ENCODE results near the gene AHDC1.

Gene AHDC1

DNA sequence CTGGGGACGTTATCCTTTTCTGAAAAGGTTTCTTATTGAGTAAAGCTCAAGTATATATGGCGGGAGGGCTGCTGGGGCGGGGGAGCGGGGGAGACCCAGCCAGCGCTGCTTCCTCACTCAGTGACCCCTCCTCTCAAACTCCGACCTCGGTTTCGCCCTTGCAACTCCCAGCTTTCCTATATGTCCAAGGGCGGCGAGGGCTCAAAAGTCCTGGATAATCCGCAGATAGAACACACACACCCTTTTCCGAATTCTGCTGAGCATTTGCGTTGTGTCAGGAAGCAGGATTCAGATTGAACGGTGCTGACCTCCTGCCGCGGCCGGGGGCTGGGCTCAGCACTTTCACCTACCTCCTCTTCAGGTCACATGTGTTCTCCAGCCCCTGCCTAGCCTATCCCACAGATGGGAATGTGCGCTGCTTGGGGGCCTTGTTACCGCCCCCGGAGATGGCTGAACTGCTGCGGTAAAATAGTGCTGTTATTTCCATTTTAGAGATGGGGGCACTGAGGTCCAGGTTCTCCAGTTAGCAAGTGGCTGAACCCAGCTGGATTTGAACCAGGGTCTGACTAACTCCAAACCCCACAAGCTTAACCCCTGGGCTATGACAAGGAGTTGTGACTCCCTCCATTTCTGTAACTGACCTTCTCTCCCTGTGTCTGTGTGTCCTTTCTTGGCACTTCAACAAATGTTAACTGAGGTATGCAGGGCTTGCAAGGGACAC lies 795 bp upstream of the AHDC1 start:
- no peak overlapping the region for H3K27ac ChIP-seq
- peaks cover 36% of the 10 kb centered on the region for H3K4me1 ChIP-seq (ENCODE audit: low read depth, poor library complexity, severe bottlenecking)
- H3K79me2 ChIP-seq (ENCODE audit: insufficient read depth, low read depth): no peaks in the 10 kb centered on the region
- peak overlapping the region; percentile 81; the same call in 1 of the 2 replicates for H2AFZ ChIP-seq (ENCODE audit: low read depth)
- no peak overlapping the region; the same call in 1 of the 2 replicates for H3K4me2 ChIP-seq
- no peaks in the 10 kb centered on the region for H3K36me3 ChIP-seq (ENCODE audit: insufficient read depth)
- TF ChIP-seq, protein P1, sequence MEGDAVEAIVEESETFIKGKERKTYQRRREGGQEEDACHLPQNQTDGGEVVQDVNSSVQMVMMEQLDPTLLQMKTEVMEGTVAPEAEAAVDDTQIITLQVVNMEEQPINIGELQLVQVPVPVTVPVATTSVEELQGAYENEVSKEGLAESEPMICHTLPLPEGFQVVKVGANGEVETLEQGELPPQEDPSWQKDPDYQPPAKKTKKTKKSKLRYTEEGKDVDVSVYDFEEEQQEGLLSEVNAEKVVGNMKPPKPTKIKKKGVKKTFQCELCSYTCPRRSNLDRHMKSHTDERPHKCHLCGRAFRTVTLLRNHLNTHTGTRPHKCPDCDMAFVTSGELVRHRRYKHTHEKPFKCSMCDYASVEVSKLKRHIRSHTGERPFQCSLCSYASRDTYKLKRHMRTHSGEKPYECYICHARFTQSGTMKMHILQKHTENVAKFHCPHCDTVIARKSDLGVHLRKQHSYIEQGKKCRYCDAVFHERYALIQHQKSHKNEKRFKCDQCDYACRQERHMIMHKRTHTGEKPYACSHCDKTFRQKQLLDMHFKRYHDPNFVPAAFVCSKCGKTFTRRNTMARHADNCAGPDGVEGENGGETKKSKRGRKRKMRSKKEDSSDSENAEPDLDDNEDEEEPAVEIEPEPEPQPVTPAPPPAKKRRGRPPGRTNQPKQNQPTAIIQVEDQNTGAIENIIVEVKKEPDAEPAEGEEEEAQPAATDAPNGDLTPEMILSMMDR (conservative IDR thresholded peaks at IDR 0.05; ENCODE audit: low read depth, low read length): no peak
- H4K20me1 ChIP-seq (ENCODE audit: insufficient read depth): no peaks in the 10 kb centered on the region
- H3K4me3 ChIP-seq (IDR thresholded peaks at IDR 0.05; ENCODE audit: insufficient read depth, low read depth, low read length): no peak overlapping the region
- no peaks in the 10 kb centered on the region for H3K27me3 ChIP-seq (ENCODE audit: insufficient read depth, low read depth)
- H3K9ac ChIP-seq: no peak overlapping the region

DNA sequence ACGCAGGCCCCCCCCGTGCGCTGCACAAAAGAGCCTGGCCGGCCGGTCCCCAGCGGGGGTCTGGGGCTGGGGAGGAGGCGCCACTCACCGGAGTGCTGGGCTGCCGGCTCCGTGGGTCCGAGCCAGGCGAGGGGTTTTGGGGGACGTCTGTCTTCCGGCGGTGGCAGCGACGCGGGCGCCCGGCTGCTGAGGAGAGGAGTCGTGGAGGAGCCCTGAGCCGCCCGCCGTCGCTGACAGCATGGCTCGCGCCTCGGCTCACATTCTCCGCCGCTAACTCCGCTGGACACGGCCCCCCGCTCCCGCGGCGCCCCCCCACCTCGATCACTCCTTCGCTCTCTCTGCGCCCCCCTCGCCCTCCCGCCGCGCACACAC lies 649 bp downstream of the AHDC1 start:
- Histone ChIP-seq H3K27ac (no peak overlapping the region), H3K27me3 (ENCODE audit: insufficient read depth, low read depth) (no peaks in the 10 kb centered on the region), H3K79me2 (ENCODE audit: insufficient read depth, low read depth) (no peaks in the 10 kb centered on the region), H2AFZ (ENCODE audit: low read depth) (peak overlapping the region; percentile 81), H3K9ac (peak overlapping the region; percentile 57), H3K36me3 (ENCODE audit: insufficient read depth) (no peaks in the 10 kb centered on the region), H3K4me3 (IDR thresholded peaks at IDR 0.05; ENCODE audit: insufficient read depth, low read depth, low read length) (no peak overlapping the region), H3K4me1 (ENCODE audit: low read depth, poor library complexity, severe bottlenecking) (peaks cover 24% of the 10 kb centered on the region), H3K4me2 (peak overlapping the region; percentile 45; the same call in 1 of the 2 replicates), H4K20me1 (ENCODE audit: insufficient read depth) (no peaks in the 10 kb centered on the region)
- TF ChIP-seq, protein P1 (conservative IDR thresholded peaks at IDR 0.05; ENCODE audit: low read depth, low read length): no peak

DNA sequence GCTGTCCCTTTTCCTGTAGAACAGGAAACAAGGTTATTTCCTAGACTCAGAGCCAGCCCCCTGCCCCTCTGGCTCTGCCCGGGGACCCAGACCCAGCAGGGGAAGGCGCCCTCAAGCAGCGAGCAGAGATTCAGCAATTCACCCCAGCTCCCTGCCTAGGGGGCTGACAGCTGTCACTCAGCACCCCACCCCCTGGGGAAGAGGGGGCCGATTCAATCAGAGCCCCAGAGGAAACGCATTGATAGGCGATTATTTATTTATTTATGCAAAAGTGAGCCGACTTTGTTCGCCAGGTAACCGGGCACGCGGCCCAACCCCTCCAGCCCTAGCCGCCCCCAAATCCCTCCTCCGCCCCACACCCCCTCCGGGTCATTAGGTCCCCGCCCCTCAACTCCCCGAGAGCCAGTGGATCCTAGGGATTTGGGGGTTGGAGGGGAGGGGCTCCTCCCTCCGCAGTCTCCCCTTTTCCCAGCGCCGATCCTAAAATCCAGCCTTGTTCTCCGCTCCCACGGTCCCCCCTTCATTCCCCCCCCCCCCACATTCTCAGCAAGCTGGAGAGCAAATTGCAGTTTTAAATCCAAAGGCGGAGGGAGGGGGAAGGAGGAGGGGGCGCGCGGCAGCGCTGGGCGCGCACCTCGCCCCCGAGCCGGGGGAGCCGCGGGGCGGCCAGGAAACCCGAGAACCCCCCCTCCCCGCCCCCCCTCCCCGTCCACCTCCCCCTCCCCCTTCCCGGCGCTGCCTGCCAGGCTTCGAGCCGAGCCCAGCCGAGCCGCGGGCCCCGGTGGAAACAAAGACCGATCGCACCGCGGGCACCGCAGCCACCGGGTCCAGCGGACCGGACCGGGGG lies 1.3 kb downstream of the AHDC1 start:
- no peak overlapping the region for H3K4me3 ChIP-seq (IDR thresholded peaks at IDR 0.05; ENCODE audit: insufficient read depth, low read depth, low read length)
- no peaks in the 10 kb centered on the region for H4K20me1 ChIP-seq (ENCODE audit: insufficient read depth)
- peak overlapping the region; percentile 51; the same call in 1 of the 2 replicates for H3K4me2 ChIP-seq
- H3K27me3 ChIP-seq (ENCODE audit: insufficient read depth, low read depth): no peaks in the 10 kb centered on the region
- H3K36me3 ChIP-seq (ENCODE audit: insufficient read depth): no peaks in the 10 kb centered on the region
- no peaks in the 10 kb centered on the region for H3K79me2 ChIP-seq (ENCODE audit: insufficient read depth, low read depth)
- H3K4me1 ChIP-seq (ENCODE audit: low read depth, poor library complexity, severe bottlenecking): peaks cover 24% of the 10 kb centered on the region
- H2AFZ ChIP-seq (ENCODE audit: low read depth): peak overlapping the region; percentile 81
- H3K27ac ChIP-seq: no peak overlapping the region
- TF ChIP-seq, protein P1 (conservative IDR thresholded peaks at IDR 0.05; ENCODE audit: low read depth, low read length): no peak
- peak overlapping the region; percentile 57 for H3K9ac ChIP-seq

DNA sequence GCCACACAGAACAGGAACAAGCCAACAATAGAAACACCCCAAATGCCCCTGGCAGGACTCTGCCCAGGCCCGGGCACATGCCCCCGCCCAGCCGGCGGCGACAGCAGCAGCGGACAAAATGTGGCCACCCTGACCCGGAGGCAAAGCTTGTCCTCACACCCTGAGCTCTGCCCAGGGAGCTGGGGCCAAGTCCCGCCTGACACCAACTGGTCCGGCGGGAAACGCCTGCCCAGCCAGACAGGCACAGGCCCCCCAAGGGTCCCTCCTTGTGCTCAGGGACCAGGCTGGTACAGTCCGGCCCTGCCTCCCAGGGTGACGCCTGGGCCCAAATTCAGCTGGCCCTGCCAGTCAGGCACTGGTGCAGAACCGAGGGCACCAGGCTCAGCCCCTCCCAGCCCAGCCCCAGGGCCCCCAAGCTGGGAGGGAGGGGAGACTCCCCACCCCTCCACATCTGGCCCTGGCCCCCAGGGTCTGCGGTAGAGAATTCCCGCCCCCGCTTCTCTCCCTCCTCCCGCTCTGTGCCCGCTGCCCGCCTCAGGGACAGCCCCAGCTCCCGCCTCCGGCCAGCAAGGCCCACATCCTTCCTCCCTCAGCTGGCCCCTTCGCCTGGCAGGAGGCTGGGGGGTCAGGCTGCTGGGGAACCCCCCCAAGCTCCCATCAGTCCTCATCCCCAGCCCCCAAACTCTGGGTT lies 2.0 kb downstream of the AHDC1 start:
- Histone ChIP-seq H3K9ac (no peak overlapping the region), H3K27ac (no peak overlapping the region), H2AFZ (ENCODE audit: low read depth) (no peak overlapping the region), H3K4me2 (peak overlapping the region; percentile 51; the same call in 1 of the 2 replicates), H3K36me3 (ENCODE audit: insufficient read depth) (no peaks in the 10 kb centered on the region), H3K79me2 (ENCODE audit: insufficient read depth, low read depth) (no peaks in the 10 kb centered on the region), H4K20me1 (ENCODE audit: insufficient read depth) (no peaks in the 10 kb centered on the region), H3K4me1 (ENCODE audit: low read depth, poor library complexity, severe bottlenecking) (peaks cover 20% of the 10 kb centered on the region), H3K4me3 (IDR thresholded peaks at IDR 0.05; ENCODE audit: insufficient read depth, low read depth, low read length) (no peak overlapping the region), H3K27me3 (ENCODE audit: insufficient read depth, low read depth) (no peaks in the 10 kb centered on the region)
- TF ChIP-seq, protein P1 (conservative IDR thresholded peaks at IDR 0.05; ENCODE audit: low read depth, low read length): no peak

Measured in KMS-11 (cell line).